HG02759 (cell line): ENCODE results near the gene SLC25A21.

Experiments
- ATAC-seq: cut with Tn5 transposase; IDR thresholded peaks from one replicate; pipeline ENCODE4 v1.9.1; 2021; ENCODE audit warnings: mild to moderate bottlenecking, moderate library complexity; ENCODE audit not compliant: unreplicated experiment

The SLC25A21 gene

GRCh38 chr14:36672095-36672494 lies 500.3 kb downstream of the SLC25A21 start:
- no peak for ATAC-seq

GRCh38 chr14:36671149-36671548 lies 501.3 kb downstream of the SLC25A21 start:
- no peak for ATAC-seq

GRCh38 chr14:36667679-36668078 lies 504.7 kb downstream of the SLC25A21 start:
- no peak for ATAC-seq

GRCh38 chr14:36666416-36667206 lies 505.8 kb downstream of the SLC25A21 start:
- ATAC-seq = no peak

- ATAC-seq = no peak
These were observed 506.5 kb downstream of the SLC25A21 start for GRCh38 chr14:36665887-36666415.

- ATAC-seq = no peak
These were observed 507.8 kb downstream of the SLC25A21 start for GRCh38 chr14:36664322-36665193.

GRCh38 chr14:36663404-36664321 lies 508.7 kb downstream of the SLC25A21 start:
- no peak for ATAC-seq

GRCh38 chr14:36662543-36663403 lies 509.6 kb downstream of the SLC25A21 start:
- ATAC-seq = no peak

- no peak for ATAC-seq
These were observed 510.2 kb downstream of the SLC25A21 start for GRCh38 chr14:36662258-36662542.

GRCh38 chr14:36661506-36662257 lies 510.7 kb downstream of the SLC25A21 start, which contains the start of gene PAX9:
PAX9 (plus strand) TSS chr14:36661860; CDS start chr14:36662090, 230 bp downstream.
- peak; percentile 88 for ATAC-seq

GRCh38 chr14:36660736-36661505 lies 511.5 kb downstream of the SLC25A21 start:
- ATAC-seq = no peak

- no peak for ATAC-seq
These were observed 512.3 kb downstream of the SLC25A21 start for GRCh38 chr14:36659822-36660735.

GRCh38 chr14:36659010-36659821 lies 513.2 kb downstream of the SLC25A21 start:
- no peak for ATAC-seq

GRCh38 chr14:36658123-36659009 lies 514.0 kb downstream of the SLC25A21 start:
- no peak for ATAC-seq

- ATAC-seq = no peak
These were observed 514.8 kb downstream of the SLC25A21 start for GRCh38 chr14:36657399-36658122.
